Natural killer cell (primary cell): ENCODE data around the gene LHFPL5. TPM values are rescaled to one million over a fixed set of nuclear protein-coding genes. Genes with fewer than 3 reads are reported as not detected.

ENCODE experiments used
- ATAC-seq, 3 donors: fragments of 150-1000 bp in 2 of 3; fragments of 200-7000 bp in 1 of 3; cut with Tn5 transposase; 1 replicate in 1 of 3; 2 replicates in 2 of 3; pipeline ENCODE4 v1.10.0; 2021; ENCODE audit warnings: mild to moderate bottlenecking in 2 of 3, moderate library complexity in 2 of 3
- DNase-seq, 2 donors: peaks; one replicate each; pipeline versions ENCODE4 v3.0.0 to v3.0.0-alpha.2; 2013 to 2021; ENCODE audit warnings: mixed read lengths in 1 of 2
- H3K27ac ChIP-seq: one replicate; pipeline ENCODE4 v1.5.1; 2013; ENCODE audit warnings: mild to moderate bottlenecking, low read length
- H3K27me3 ChIP-seq: one replicate; pipeline ENCODE4 v1.6.1; 2013; ENCODE audit warnings: low read length; ENCODE audit not compliant: control insufficient read depth, insufficient read depth
- H3K36me3 ChIP-seq: one replicate; pipeline ENCODE4 v1.6.1; 2013; ENCODE audit warnings: low read length; ENCODE audit not compliant: control insufficient read depth, insufficient read depth
- H3K4me1 ChIP-seq: one replicate; pipeline ENCODE4 v1.6.1; 2013; ENCODE audit warnings: low read length; ENCODE audit not compliant: control insufficient read depth, insufficient read depth
- H3K4me3 ChIP-seq: one replicate; pipeline ENCODE4 v1.5.1; 2013; ENCODE audit warnings: low read length
- H3K9me3 ChIP-seq: one replicate; pipeline ENCODE4 v1.6.1; 2013; ENCODE audit warnings: low read length; ENCODE audit not compliant: control insufficient read depth, insufficient read depth
- H3K27ac Mint-ChIP-seq, 2 donors: one replicate each; pipeline ENCODE4 v1.8.0; 2022; ENCODE audit warnings: mild to moderate bottlenecking in 2 of 2, mixed read lengths in 2 of 2, moderate library complexity in 1 of 2
- H3K27me3 Mint-ChIP-seq, 2 donors: one replicate each; pipeline ENCODE4 v1.8.0; 2022; ENCODE audit warnings: low read depth in 2 of 2, mixed read lengths in 2 of 2
- H3K36me3 Mint-ChIP-seq: one replicate; pipeline ENCODE4 v1.8.0; 2022; ENCODE audit warnings: mixed read lengths
- H3K4me1 Mint-ChIP-seq, 2 donors: one replicate each; pipeline ENCODE4 v1.8.0; 2022; ENCODE audit warnings: mixed read lengths in 2 of 2
- H3K4me3 Mint-ChIP-seq: one replicate; pipeline ENCODE4 v1.8.0; 2022; ENCODE audit warnings: mild to moderate bottlenecking, moderate library complexity, mixed read lengths
- H3K9me3 Mint-ChIP-seq, 2 donors: one replicate each; pipeline ENCODE4 v1.8.0; 2022; ENCODE audit warnings: mixed read lengths in 2 of 2
- CTCF ChIP-seq: fragments of 200-600 bp; IDR thresholded peaks from one replicate; pipeline ENCODE4 v1.8.0; 2022; ENCODE audit warnings: antibody characterized with exemption
- WGBS: methylation state at CpG from one replicate; pipeline ENCODE4 v1.1.7; 2013; ENCODE audit warnings: missing lambda C conversion rate; ENCODE audit not compliant: insufficient coverage; 5-methylcytosine and 5-hydroxymethylcytosine counted together
- intact Hi-C: fragments of 100-400 bp; cut with micrococcal nuclease; formaldehyde crosslinking; loops from one replicate; pipeline ENCODE4 v1.14.2; 2022
- total RNA-seq, 4 donors: library from RNA; stranded (reverse); fragments of 120-200 nt in 1 of 4; gene quantifications; one replicate each; pipeline versions ENCODE4 v1.2.3 to v1.2.4, GENCODE V29; 2013 to 2022

LHFPL5 gene
- total RNA-seq, 3 donors from 2014 or later (not counting 1 experiment from before 2014, with no cell fraction given) = not detected

DNA sequence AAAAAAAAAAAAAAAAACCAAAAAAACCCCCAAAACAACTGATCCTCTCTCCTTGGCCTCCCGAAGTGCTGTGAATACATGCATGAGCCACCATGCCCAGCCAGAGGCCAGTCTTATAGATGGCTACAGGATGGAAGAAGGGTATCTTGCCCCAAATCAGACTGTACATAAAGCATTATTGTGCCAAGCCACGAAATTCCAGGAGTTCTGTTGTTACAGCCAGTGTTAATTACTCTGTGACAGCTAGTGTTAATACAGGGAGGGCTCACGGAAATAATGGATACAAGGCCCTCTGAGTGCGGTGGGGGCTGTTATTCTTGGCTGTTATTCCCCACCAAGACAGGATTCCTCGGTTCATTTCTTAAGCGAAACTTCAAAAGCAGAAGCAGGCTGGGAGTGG is 30.1 kb upstream of the LHFPL5 start:
- Mint-ChIP-seq H3K27ac (no peak overlapping the region), H3K27me3 (peaks cover 20 to 28% of the 10 kb centered on the region in 2 donors), H3K9me3 (no peaks in the 10 kb centered on the region), H3K4me3 (no peak overlapping the region), H3K4me1 (peaks cover 0 to 5% of the 10 kb centered on the region in 2 donors), H3K36me3 (no peaks in the 10 kb centered on the region)
- Histone ChIP-seq H3K27ac (no peak overlapping the region), H3K36me3 (no peaks in the 10 kb centered on the region), H3K9me3 (no peaks in the 10 kb centered on the region), H3K4me1 (peaks cover 10% of the 10 kb centered on the region), H3K27me3 (peaks cover 6% of the 10 kb centered on the region), H3K4me3 (no peak overlapping the region)
- 93% methylated on average over 6 of the region's 6 CpGs for WGBS
- intact Hi-C loops = no loop called here
- DNase-seq (no peak), ATAC-seq (no peak)
- TF ChIP-seq CTCF = no peak

DNA sequence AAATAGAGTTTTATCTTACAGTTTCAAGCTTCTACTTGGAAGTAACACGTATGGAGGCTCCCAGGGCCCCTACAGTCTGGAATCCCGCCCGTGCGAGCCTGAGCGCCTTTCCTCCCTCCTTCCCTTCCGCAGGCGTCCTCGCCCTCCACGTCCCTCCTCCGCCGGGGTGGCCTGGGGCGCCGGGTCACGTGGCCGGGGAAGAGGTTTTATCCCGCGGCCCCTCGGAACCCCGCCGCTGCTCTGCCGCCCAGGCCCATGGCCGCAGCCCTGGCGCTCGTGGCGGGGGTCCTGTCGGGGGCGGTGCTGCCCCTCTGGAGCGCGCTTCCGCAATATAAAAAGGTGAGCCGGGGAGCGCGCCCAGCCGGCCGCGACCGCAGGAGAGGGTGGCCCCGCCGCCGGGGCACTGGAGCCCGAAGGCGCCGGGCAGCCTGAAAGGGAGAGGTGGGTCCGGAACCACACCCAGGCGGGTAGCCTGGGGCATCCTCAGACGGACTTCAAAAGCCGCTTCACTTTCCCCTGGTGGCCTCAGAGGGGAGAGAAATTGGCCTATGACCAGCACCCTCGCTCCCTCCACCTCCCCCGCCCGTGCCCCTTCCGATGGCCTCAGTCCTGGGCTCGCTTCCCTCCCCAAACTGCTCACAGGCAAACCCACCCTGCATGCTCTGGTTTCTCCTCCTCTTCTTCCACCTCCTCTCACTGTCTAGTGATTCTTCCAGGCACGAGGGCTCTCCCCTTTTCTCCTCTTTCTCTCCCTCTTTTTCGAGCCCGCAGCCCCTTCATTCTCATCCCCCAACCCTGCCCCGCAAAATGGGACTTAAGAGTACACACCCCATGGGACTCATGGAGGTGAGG is 28.6 kb upstream of the LHFPL5 start, which contains the start of gene CLPSL2:
Gene CLPSL2 (plus strand): TSS at position 235 of the 852 bp plus-strand sequence. CDS start 21 bp downstream, at position 256.
- no peaks in the 10 kb centered on the region for H3K36me3 ChIP-seq
- H3K4me1 ChIP-seq = peaks cover 10% of the 10 kb centered on the region
- no peaks in the 10 kb centered on the region for H3K36me3 Mint-ChIP-seq
- no peaks in the 10 kb centered on the region for H3K9me3 Mint-ChIP-seq
- no peak within 1 kb of the TSS for H3K4me3 ChIP-seq
- H3K4me1 Mint-ChIP-seq = peaks cover 0 to 5% of the 10 kb centered on the region in 2 donors
- peak in 1 of 3 donors; percentile 57 for ATAC-seq
- peaks cover 6% of the 10 kb centered on the region for H3K27me3 ChIP-seq
- H3K4me3 Mint-ChIP-seq = peak within 1 kb of the TSS; percentile 69
- intact Hi-C loops = no loop called here
- H3K27ac ChIP-seq = no peak within 1 kb of the TSS
- peaks cover 25 to 38% of the 10 kb centered on the region in 2 donors for H3K27me3 Mint-ChIP-seq
- no peaks in the 10 kb centered on the region for H3K9me3 ChIP-seq
- TF ChIP-seq CTCF = no peak
- WGBS = 2% methylated on average over 55 of the region's 56 CpGs
- DNase-seq = no peak
- H3K27ac Mint-ChIP-seq = no peak within 1 kb of the TSS

DNA sequence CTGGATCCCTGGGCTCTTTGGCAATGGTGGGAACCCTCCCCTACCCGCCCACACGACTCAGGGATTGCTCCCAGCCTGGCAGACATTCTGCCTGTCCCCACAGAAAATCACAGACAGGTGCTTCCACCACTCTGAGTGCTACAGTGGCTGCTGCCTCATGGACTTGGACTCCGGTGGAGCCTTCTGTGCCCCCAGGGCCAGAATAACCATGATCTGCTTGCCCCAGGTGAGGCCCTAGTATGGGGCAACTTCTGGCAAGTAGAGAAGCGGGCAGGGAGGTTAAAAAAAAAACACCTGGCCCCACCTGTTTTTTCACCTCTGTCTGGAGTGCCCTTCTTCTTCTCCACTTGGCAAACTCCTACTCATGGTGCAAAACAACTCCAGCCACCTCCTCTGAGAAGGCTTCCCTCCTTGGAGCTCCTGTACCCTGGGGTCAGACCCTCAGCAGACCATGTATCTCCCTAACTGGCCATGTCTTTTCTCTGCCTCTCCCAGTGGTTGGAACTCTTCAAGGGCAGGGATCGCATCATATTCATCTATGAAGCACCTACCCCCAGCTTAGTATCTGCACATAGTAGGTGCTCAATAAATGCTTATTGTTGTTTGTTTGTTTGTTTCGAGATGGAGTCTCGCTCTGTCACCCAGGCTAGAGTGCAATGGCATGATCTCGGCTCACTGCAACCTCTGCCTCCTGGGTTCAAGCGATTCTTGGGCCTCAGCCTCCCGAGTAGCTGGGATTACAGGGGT is 27.6 kb upstream of the LHFPL5 start:
- H3K4me3 Mint-ChIP-seq = peak overlapping the region; percentile 69
- H3K4me1 Mint-ChIP-seq = peaks cover 0 to 5% of the 10 kb centered on the region in 2 donors
- no peaks in the 10 kb centered on the region for H3K9me3 Mint-ChIP-seq
- H3K4me3 ChIP-seq = no peak overlapping the region
- no peak for TF ChIP-seq CTCF
- no peaks in the 10 kb centered on the region for H3K36me3 Mint-ChIP-seq
- H3K27me3 ChIP-seq = peaks cover 6% of the 10 kb centered on the region
- ATAC-seq (no peak), DNase-seq (no peak)
- H3K36me3 ChIP-seq = no peaks in the 10 kb centered on the region
- intact Hi-C loops = no loop called here
- no peaks in the 10 kb centered on the region for H3K9me3 ChIP-seq
- peaks cover 27 to 47% of the 10 kb centered on the region in 2 donors for H3K27me3 Mint-ChIP-seq
- H3K27ac ChIP-seq = no peak overlapping the region
- no peak overlapping the region for H3K27ac Mint-ChIP-seq
- H3K4me1 ChIP-seq = peaks cover 10% of the 10 kb centered on the region
- WGBS = 91% methylated on average over 9 of the region's 10 CpGs
